SJSA1 (cell line): Measurements from ENCODE around the gene CST3. TPM values are rescaled to one million over a fixed set of nuclear protein-coding genes. Genes with fewer than 3 reads are reported as not detected.

Source experiments
- DNase-seq, 2 experiments: peaks; one replicate each; pipeline ENCODE4 v3.0.0-alpha.2; 2015 to 2020; ENCODE audit warnings: low spot score in 2 of 2, low read depth in 1 of 2
- H3K27ac ChIP-seq: fragments of 250-450 bp; sonication (Bioruptor Pico); 2 replicates; pipeline ENCODE4 v1.5.1; 2020; ENCODE audit warnings: mild to moderate bottlenecking, moderate library complexity
- H3K27me3 ChIP-seq: fragments of 250-450 bp; sonication (Bioruptor Pico); replicated peaks from 2 replicates; pipeline ENCODE4 v1.5.1; 2020; ENCODE audit warnings: mild to moderate bottlenecking, moderate library complexity
- H3K36me3 ChIP-seq: fragments of 250-450 bp; sonication (Bioruptor Pico); 2 replicates; pipeline ENCODE4 v1.5.1; 2020; ENCODE audit warnings: mild to moderate bottlenecking
- H3K4me1 ChIP-seq: fragments of 250-450 bp; sonication (Bioruptor Pico); replicated peaks from 2 replicates; pipeline ENCODE4 v1.6.1; 2021; ENCODE audit warnings: mild to moderate bottlenecking
- H3K4me3 ChIP-seq: fragments of 250-450 bp; sonication (Bioruptor Pico); 2 replicates; pipeline ENCODE4 v1.5.1; 2020; ENCODE audit warnings: mild to moderate bottlenecking
- H3K9me3 ChIP-seq: fragments of 250-450 bp; sonication (Bioruptor Pico); replicated peaks from 2 replicates; pipeline ENCODE4 v1.5.1; 2020; ENCODE audit warnings: mild to moderate bottlenecking
- total RNA-seq: library from RNA; depleted of rRNA; stranded (reverse); fragments of >200 nt; shearing (Covaris generic); gene quantifications from 2 replicates; pipeline ENCODE4 v1.2.3, GENCODE V29; 2014

CST3 gene
- total RNA-seq, 1 experiment from 2014 or later: 196 TPM

GRCh38 chr20:23604306-23604705 lies 33.4 kb downstream of the CST3 start:
- 0 out of 2 replicates have a peak, but pooled peaks cover 2% of the 10 kb centered on the region for H3K27me3 ChIP-seq
- H3K9me3 ChIP-seq: no peaks in the 10 kb centered on the region
- no peak overlapping the region for H3K4me3 ChIP-seq
- 0 out of 2 replicates have a peak, but pooled peaks cover 4% of the 10 kb centered on the region for H3K4me1 ChIP-seq
- no peak for DNase-seq
- no peaks in the 10 kb centered on the region for H3K36me3 ChIP-seq
- H3K27ac ChIP-seq: no peak overlapping the region

- Histone ChIP-seq H3K4me3 (no peak overlapping the region), H3K4me1 (0 out of 2 replicates have a peak, but pooled peaks cover 4% of the 10 kb centered on the region), H3K36me3 (no peaks in the 10 kb centered on the region), H3K27me3 (0 out of 2 replicates have a peak, but pooled peaks cover 2% of the 10 kb centered on the region), H3K27ac (no peak overlapping the region), H3K9me3 (no peaks in the 10 kb centered on the region)
- no peak for DNase-seq
These were observed 34.4 kb downstream of the CST3 start for GRCh38 chr20:23603321-23603720.

- Histone ChIP-seq H3K9me3 (no peaks in the 10 kb centered on the region), H3K4me1 (0 out of 2 replicates have a peak, but pooled peaks cover 4% of the 10 kb centered on the region), H3K4me3 (no peak overlapping the region), H3K27ac (no peak overlapping the region), H3K36me3 (no peaks in the 10 kb centered on the region), H3K27me3 (0 out of 2 replicates have a peak, but pooled peaks cover 2% of the 10 kb centered on the region)
- DNase-seq: no peak
These were observed 35.1 kb downstream of the CST3 start for GRCh38 chr20:23602699-23603098.

DNA sequence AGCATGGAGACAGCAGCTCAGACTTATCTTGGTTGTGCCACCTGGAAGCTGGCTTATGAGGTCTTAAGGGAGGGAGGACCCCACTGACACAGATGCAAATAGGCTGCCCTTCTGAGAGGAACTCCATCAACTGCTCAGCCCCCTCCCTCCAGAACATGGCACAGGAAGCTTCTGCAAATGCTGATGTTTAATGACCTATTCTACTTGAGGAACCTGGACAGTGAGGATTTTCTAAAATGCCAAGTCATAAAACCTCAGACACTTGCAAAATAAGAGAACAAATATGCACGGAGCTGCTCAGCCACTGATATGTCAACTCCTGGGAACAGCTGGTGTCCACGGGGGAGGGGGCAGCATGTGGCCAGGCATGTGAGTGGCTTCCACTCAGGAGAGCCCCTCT lies 35.5 kb downstream of the CST3 start:
- Histone ChIP-seq H3K27ac (no peak overlapping the region), H3K27me3 (0 out of 2 replicates have a peak, but pooled peaks cover 2% of the 10 kb centered on the region), H3K9me3 (no peaks in the 10 kb centered on the region), H3K4me3 (no peak overlapping the region), H3K4me1 (0 out of 2 replicates have a peak, but pooled peaks cover 4% of the 10 kb centered on the region), H3K36me3 (no peaks in the 10 kb centered on the region)
- DNase-seq: no peak

GRCh38 chr20:23601715-23602114 lies 36.0 kb downstream of the CST3 start:
- Histone ChIP-seq H3K27ac (no peak overlapping the region), H3K4me3 (no peak overlapping the region), H3K36me3 (no peaks in the 10 kb centered on the region), H3K27me3 (0 out of 2 replicates have a peak, but pooled peaks cover 2% of the 10 kb centered on the region), H3K4me1 (0 out of 2 replicates have a peak, but pooled peaks cover 4% of the 10 kb centered on the region), H3K9me3 (no peaks in the 10 kb centered on the region)
- DNase-seq: no peak

GRCh38 chr20:23598481-23598880 lies 39.3 kb downstream of the CST3 start:
- Histone ChIP-seq H3K9me3 (no peaks in the 10 kb centered on the region), H3K27me3 (0 out of 2 replicates have a peak, but pooled peaks cover 2% of the 10 kb centered on the region), H3K4me1 (no peaks in the 10 kb centered on the region), H3K4me3 (no peak overlapping the region), H3K27ac (no peak overlapping the region), H3K36me3 (no peaks in the 10 kb centered on the region)
- no peak for DNase-seq

- no peak for DNase-seq
- Histone ChIP-seq H3K36me3 (no peaks in the 10 kb centered on the region), H3K27ac (no peak overlapping the region), H3K4me1 (no peaks in the 10 kb centered on the region), H3K27me3 (0 out of 2 replicates have a peak, but pooled peaks cover 2% of the 10 kb centered on the region), H3K9me3 (no peaks in the 10 kb centered on the region), H3K4me3 (no peak overlapping the region)
These were observed 41.0 kb downstream of the CST3 start for GRCh38 chr20:23596579-23597250.

- no peaks in the 10 kb centered on the region for H3K4me1 ChIP-seq
- no peak overlapping the region for H3K27ac ChIP-seq
- H3K4me3 ChIP-seq: no peak overlapping the region
These were observed 41.8 kb downstream of the CST3 start for GRCh38 chr20:23595941-23596340.

GRCh38 chr20:23588434-23589403 lies 49.0 kb downstream of the CST3 start:
- Histone ChIP-seq H3K27ac (no peak overlapping the region), H3K27me3 (no peaks in the 10 kb centered on the region), H3K9me3 (no peaks in the 10 kb centered on the region), H3K4me3 (no peak overlapping the region), H3K36me3 (no peaks in the 10 kb centered on the region), H3K4me1 (no peaks in the 10 kb centered on the region)
- no peak for DNase-seq

More at GRCh38 chr20:23595941-23596340, 41.8 kb downstream of the CST3 start:
- Histone ChIP-seq H3K27me3 (0 out of 2 replicates have a peak, but pooled peaks cover 2% of the 10 kb centered on the region), H3K9me3 (no peaks in the 10 kb centered on the region), H3K36me3 (no peaks in the 10 kb centered on the region)
- no peak for DNase-seq

DNA sequence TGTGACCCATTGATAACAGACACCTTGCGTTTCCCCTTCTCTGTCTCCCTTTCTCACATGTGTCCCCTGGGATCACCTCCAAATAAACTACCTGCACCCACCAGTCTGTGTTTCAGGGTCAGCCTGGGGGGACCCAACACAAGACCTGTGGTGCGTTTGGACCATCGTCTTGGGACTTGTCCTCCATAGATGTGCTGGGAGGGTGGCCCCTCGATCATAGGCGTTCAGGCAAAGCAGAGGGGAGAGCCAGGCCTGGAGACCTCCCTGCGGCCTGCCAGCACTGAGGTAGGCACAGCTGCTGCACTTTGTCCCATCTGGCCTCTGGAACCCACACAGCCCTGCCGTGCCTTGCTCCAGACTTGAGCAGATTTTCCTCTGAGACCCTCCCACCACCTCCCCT lies 50.1 kb downstream of the CST3 start:
- Histone ChIP-seq H3K4me3 (no peak overlapping the region), H3K4me1 (no peaks in the 10 kb centered on the region), H3K9me3 (no peaks in the 10 kb centered on the region), H3K27me3 (no peaks in the 10 kb centered on the region), H3K36me3 (no peaks in the 10 kb centered on the region), H3K27ac (no peak overlapping the region)
- no peak for DNase-seq

GRCh38 chr20:23586735-23587525 lies 50.8 kb downstream of the CST3 start:
- no peak for DNase-seq
- Histone ChIP-seq H3K27me3 (no peaks in the 10 kb centered on the region), H3K4me1 (no peaks in the 10 kb centered on the region), H3K4me3 (no peak overlapping the region), H3K27ac (no peak overlapping the region), H3K36me3 (no peaks in the 10 kb centered on the region), H3K9me3 (no peaks in the 10 kb centered on the region)

- no peaks in the 10 kb centered on the region for H3K9me3 ChIP-seq
- H3K4me1 ChIP-seq: no peaks in the 10 kb centered on the region
- DNase-seq: no peak
- H3K27me3 ChIP-seq: no peaks in the 10 kb centered on the region
- no peak overlapping the region for H3K4me3 ChIP-seq
- H3K36me3 ChIP-seq: no peaks in the 10 kb centered on the region
- H3K27ac ChIP-seq: no peak overlapping the region
These were observed 51.7 kb downstream of the CST3 start for GRCh38 chr20:23585808-23586734.
